ENCODE results near the gene TSPAN9.

TSPAN9 gene

GRCh38 chr12:3176754-3177153 is 99.6 kb downstream of the TSPAN9 start:
- H3K27me3 ChIP-seq (replicated peaks in 2 of 5; ENCODE audit: control insufficient read depth in 4 of 5, insufficient read depth in 5 of 5, low read length in 4 of 5), result peaks cover 2 to 17% (median 10%) of the 10 kb centered on the region in 5 experiments
- no peak for DNase-seq
- ChIA-PET POLR2A (no interaction called here), CTCF (interaction anchor here (1.0 to 1.9 kb wide), 3 partner anchors 13 to 37 kb away, joined by 3 to 5 read pairs (median 3); no protein-coding TSS in a partner anchor)
- peaks cover 0 to 3% (median 0%) of the 10 kb centered on the region in 4 experiments for H3K4me1 ChIP-seq (ENCODE audit: control extremely low read depth in 1 of 4, control insufficient read depth in 4 of 4, insufficient read depth in 4 of 4, low read length in 3 of 4)
- no peak overlapping the region for H3K4me3 ChIP-seq (ENCODE audit: control insufficient read depth in 1 of 7, extremely low read depth in 1 of 7, insufficient read depth in 4 of 7, low read depth in 2 of 7, low read length in 6 of 7)
- WGBS (ENCODE audit: insufficient coverage), result 86% methylated on average over 7 of the region's 9 CpGs
- H3K27ac ChIP-seq (ENCODE audit: insufficient read depth in 1 of 2, low read depth in 1 of 2, low read length in 2 of 2, poor library complexity in 1 of 2, severe bottlenecking in 2 of 2), result no peak overlapping the region
- H3K36me3 ChIP-seq (ENCODE audit: control insufficient read depth in 4 of 4, insufficient read depth in 4 of 4, low read length in 3 of 4), result no peaks in the 10 kb centered on the region
- H3K9me3 ChIP-seq (ENCODE audit: control extremely low read depth in 1 of 5, control insufficient read depth in 4 of 5, insufficient read depth in 2 of 5, low read depth in 1 of 5, low read length in 4 of 5), result no peaks in the 10 kb centered on the region

GRCh38 chr12:3177778-3178425 is 100.7 kb downstream of the TSPAN9 start:
- CTCF ChIA-PET, result interaction anchor here (0.9 to 1.9 kb wide), 2 partner anchors 30 to 97 kb away, joined by 3 to 5 read pairs; no protein-coding TSS in a partner anchor
- DNase-seq, result no peak
- POLR2A ChIA-PET, result no interaction called here

GRCh38 chr12:3178671-3179313 is 101.6 kb downstream of the TSPAN9 start:
- H3K4me1 ChIP-seq (ENCODE audit: control extremely low read depth in 1 of 4, control insufficient read depth in 4 of 4, insufficient read depth in 4 of 4, low read length in 3 of 4), result peaks cover 0 to 13% (median 3%) of the 10 kb centered on the region in 4 experiments
- DNase-seq, result no peak
- WGBS (ENCODE audit: insufficient coverage), result 94% methylated on average over 6 of the region's 12 CpGs
- no peaks in the 10 kb centered on the region for H3K9me3 ChIP-seq (ENCODE audit: control extremely low read depth in 1 of 5, control insufficient read depth in 4 of 5, insufficient read depth in 2 of 5, low read depth in 1 of 5, low read length in 4 of 5)
- no peak overlapping the region for H3K4me3 ChIP-seq (ENCODE audit: control insufficient read depth in 1 of 7, extremely low read depth in 1 of 7, insufficient read depth in 4 of 7, low read depth in 2 of 7, low read length in 6 of 7)
- H3K36me3 ChIP-seq (ENCODE audit: control insufficient read depth in 4 of 4, insufficient read depth in 4 of 4, low read length in 3 of 4), result no peaks in the 10 kb centered on the region
- CTCF ChIA-PET, result interaction anchor here (0.9 to 3.9 kb wide), 5 partner anchors 9 to 96 kb away, joined by 3 to 16 read pairs (median 3); no protein-coding TSS in a partner anchor
- H3K27ac ChIP-seq (ENCODE audit: insufficient read depth in 1 of 2, low read depth in 1 of 2, low read length in 2 of 2, poor library complexity in 1 of 2, severe bottlenecking in 2 of 2), result no peak overlapping the region
- POLR2A ChIA-PET, result no interaction called here
- peaks cover 0 to 15% (median 7%) of the 10 kb centered on the region in 5 experiments for H3K27me3 ChIP-seq (replicated peaks in 2 of 5; ENCODE audit: control insufficient read depth in 4 of 5, insufficient read depth in 5 of 5, low read length in 4 of 5)

More at GRCh38 chr12:3177778-3178425, 100.7 kb downstream of the TSPAN9 start:
- H3K27me3 ChIP-seq (replicated peaks in 2 of 5; ENCODE audit: control insufficient read depth in 4 of 5, insufficient read depth in 5 of 5, low read length in 4 of 5), result peaks cover 0 to 14% (median 3%) of the 10 kb centered on the region in 5 experiments
- H3K4me3 ChIP-seq (ENCODE audit: control insufficient read depth in 1 of 7, extremely low read depth in 1 of 7, insufficient read depth in 4 of 7, low read depth in 2 of 7, low read length in 6 of 7), result no peak overlapping the region
- no peak overlapping the region for H3K27ac ChIP-seq (ENCODE audit: insufficient read depth in 1 of 2, low read depth in 1 of 2, low read length in 2 of 2, poor library complexity in 1 of 2, severe bottlenecking in 2 of 2)
- H3K9me3 ChIP-seq (ENCODE audit: control extremely low read depth in 1 of 5, control insufficient read depth in 4 of 5, insufficient read depth in 2 of 5, low read depth in 1 of 5, low read length in 4 of 5), result no peaks in the 10 kb centered on the region
- H3K4me1 ChIP-seq (ENCODE audit: control extremely low read depth in 1 of 4, control insufficient read depth in 4 of 4, insufficient read depth in 4 of 4, low read length in 3 of 4), result peaks cover 0 to 13% (median 3%) of the 10 kb centered on the region in 4 experiments
- H3K36me3 ChIP-seq (ENCODE audit: control insufficient read depth in 4 of 4, insufficient read depth in 4 of 4, low read length in 3 of 4), result no peaks in the 10 kb centered on the region
- 93% methylated on average over 9 of the region's 18 CpGs for WGBS (ENCODE audit: insufficient coverage)

GRCh38 chr12:3179731-3180130 is 102.6 kb downstream of the TSPAN9 start:
- 80% methylated on average over 8 of the region's 12 CpGs for WGBS (ENCODE audit: insufficient coverage)
- H3K4me1 ChIP-seq (ENCODE audit: control extremely low read depth in 1 of 4, control insufficient read depth in 4 of 4, insufficient read depth in 4 of 4, low read length in 3 of 4), result peaks cover 0 to 13% (median 3%) of the 10 kb centered on the region in 4 experiments
- ChIA-PET POLR2A (no interaction called here), CTCF (interaction anchor here (1.3 to 3.9 kb wide), 4 partner anchors 15 to 95 kb away, joined by 3 to 16 read pairs (median 4); no protein-coding TSS in a partner anchor)
- H3K9me3 ChIP-seq (ENCODE audit: control extremely low read depth in 1 of 5, control insufficient read depth in 4 of 5, insufficient read depth in 2 of 5, low read depth in 1 of 5, low read length in 4 of 5), result no peaks in the 10 kb centered on the region
- H3K27me3 ChIP-seq (replicated peaks in 2 of 5; ENCODE audit: control insufficient read depth in 4 of 5, insufficient read depth in 5 of 5, low read length in 4 of 5), result peaks cover 2 to 15% (median 6%) of the 10 kb centered on the region in 5 experiments
- no peak for DNase-seq
- H3K4me3 ChIP-seq (ENCODE audit: control insufficient read depth in 1 of 7, extremely low read depth in 1 of 7, insufficient read depth in 4 of 7, low read depth in 2 of 7, low read length in 6 of 7), result no peak overlapping the region
- H3K36me3 ChIP-seq (ENCODE audit: control insufficient read depth in 4 of 4, insufficient read depth in 4 of 4, low read length in 3 of 4), result no peaks in the 10 kb centered on the region
- no peak overlapping the region for H3K27ac ChIP-seq (ENCODE audit: insufficient read depth in 1 of 2, low read depth in 1 of 2, low read length in 2 of 2, poor library complexity in 1 of 2, severe bottlenecking in 2 of 2)

- Histone ChIP-seq H3K4me1 (ENCODE audit: control extremely low read depth in 1 of 4, control insufficient read depth in 4 of 4, insufficient read depth in 4 of 4, low read length in 3 of 4) (peaks cover 0 to 13% (median 3%) of the 10 kb centered on the region in 4 experiments), H3K27me3 (replicated peaks in 2 of 5; ENCODE audit: control insufficient read depth in 4 of 5, insufficient read depth in 5 of 5, low read length in 4 of 5) (peaks cover 2 to 20% (median 7%) of the 10 kb centered on the region in 5 experiments), H3K4me3 (ENCODE audit: control insufficient read depth in 1 of 7, extremely low read depth in 1 of 7, insufficient read depth in 4 of 7, low read depth in 2 of 7, low read length in 6 of 7) (no peak overlapping the region), H3K9me3 (ENCODE audit: control extremely low read depth in 1 of 5, control insufficient read depth in 4 of 5, insufficient read depth in 2 of 5, low read depth in 1 of 5, low read length in 4 of 5) (no peaks in the 10 kb centered on the region), H3K36me3 (ENCODE audit: control insufficient read depth in 4 of 4, insufficient read depth in 4 of 4, low read length in 3 of 4) (no peaks in the 10 kb centered on the region), H3K27ac (ENCODE audit: insufficient read depth in 1 of 2, low read depth in 1 of 2, low read length in 2 of 2, poor library complexity in 1 of 2, severe bottlenecking in 2 of 2) (no peak overlapping the region)
- CTCF ChIA-PET, result interaction anchor here (0.9 to 3.9 kb wide), 5 partner anchors 12 to 46 kb away, joined by 3 to 16 read pairs (median 3); no protein-coding TSS in a partner anchor
- 10% methylated on average over 4 of the region's 5 CpGs for WGBS (ENCODE audit: insufficient coverage)
- peak; percentile 20 to 87 (median 85) for DNase-seq
- POLR2A ChIA-PET, result no interaction called here
Observed at GRCh38 chr12:3182426-3182825, 105.2 kb downstream of the TSPAN9 start.

GRCh38 chr12:3184485-3184884 is 107.3 kb downstream of the TSPAN9 start:
- Histone ChIP-seq H3K4me3 (ENCODE audit: control insufficient read depth in 1 of 7, extremely low read depth in 1 of 7, insufficient read depth in 4 of 7, low read depth in 2 of 7, low read length in 6 of 7) (no peak overlapping the region), H3K27me3 (replicated peaks in 2 of 5; ENCODE audit: control insufficient read depth in 4 of 5, insufficient read depth in 5 of 5, low read length in 4 of 5) (peaks cover 1 to 27% (median 6%) of the 10 kb centered on the region in 5 experiments), H3K4me1 (ENCODE audit: control extremely low read depth in 1 of 4, control insufficient read depth in 4 of 4, insufficient read depth in 4 of 4, low read length in 3 of 4) (peaks cover 0 to 10% (median 3%) of the 10 kb centered on the region in 4 experiments), H3K36me3 (ENCODE audit: control insufficient read depth in 4 of 4, insufficient read depth in 4 of 4, low read length in 3 of 4) (no peaks in the 10 kb centered on the region), H3K9me3 (ENCODE audit: control extremely low read depth in 1 of 5, control insufficient read depth in 4 of 5, insufficient read depth in 2 of 5, low read depth in 1 of 5, low read length in 4 of 5) (no peaks in the 10 kb centered on the region), H3K27ac (ENCODE audit: insufficient read depth in 1 of 2, low read depth in 1 of 2, low read length in 2 of 2, poor library complexity in 1 of 2, severe bottlenecking in 2 of 2) (no peak overlapping the region)
- DNase-seq, result no peak
- ChIA-PET POLR2A (no interaction called here), CTCF (interaction anchor here (0.9 to 2.5 kb wide), 5 partner anchors 9 to 31 kb away, joined by 3 to 10 read pairs (median 7); no protein-coding TSS in a partner anchor)
- WGBS (ENCODE audit: insufficient coverage), result 68% methylated on average over 11 of the region's 12 CpGs

Measured in common myeloid progenitor, CD34-positive (primary cell).